Vagina (tissue), 2 donors: ENCODE measurements around the gene SLC23A1. TPM values are rescaled to one million over a fixed set of nuclear protein-coding genes. Genes with fewer than 3 reads are reported as not detected.

ENCODE experiments used
- DNase-seq, 2 donors: peaks; one replicate each; pipeline ENCODE4 v3.0.0-alpha.2; 2017; ENCODE audit errors: extremely low spot score in 2 of 2
- H3K27ac ChIP-seq: fragments of 200-600 bp; sonication (generic); one replicate; pipeline ENCODE4 v1.5.1; 2019
- H3K27me3 ChIP-seq: fragments of 200-600 bp; sonication (generic); one replicate; pipeline ENCODE4 v1.5.1; 2019
- H3K36me3 ChIP-seq, 2 donors: fragments of 200-600 bp; sonication (generic); one replicate each; pipeline ENCODE4 v1.5.1; 2017 to 2019
- H3K4me1 ChIP-seq: fragments of 200-600 bp; sonication (generic); one replicate; pipeline ENCODE4 v1.5.1; 2019
- H3K4me3 ChIP-seq, 2 donors: fragments of 200-600 bp; sonication (generic); 1 replicate in 1 of 2; 2 replicates in 1 of 2; pipeline ENCODE4 v1.5.1; 2016 to 2019
- H3K9me3 ChIP-seq: fragments of 200-600 bp; sonication (generic); one replicate; pipeline ENCODE4 v1.5.1; 2019
- CTCF ChIP-seq, 3 experiments: fragments of 450-650 bp in 2 of 3; fragments of 200-600 bp in 1 of 3; sonication (generic) in 1 of 3; IDR thresholded peaks; one replicate each; pipeline ENCODE4 v1.5.1; 2017 to 2019; ENCODE audit warnings: antibody characterized with exemption in 3 of 3, mild to moderate bottlenecking in 2 of 3, moderate library complexity in 2 of 3
- POLR2A ChIP-seq, 2 donors: fragments of 450-650 bp; IDR thresholded peaks; one replicate each; pipeline ENCODE4 v1.6.1; 2017; ENCODE audit warnings: antibody characterized with exemption in 2 of 2, mild to moderate bottlenecking in 2 of 2, moderate library complexity in 2 of 2
- POLR2AphosphoS5 ChIP-seq, 2 donors: sonication (generic); formaldehyde crosslinking; IDR thresholded peaks; one replicate each; pipeline ENCODE4 v1.9.0; 2017; ENCODE audit warnings: antibody characterized with exemption in 2 of 2, mild to moderate bottlenecking in 2 of 2, low read depth in 1 of 2; ENCODE audit not compliant: insufficient read depth in 1 of 2
- intact Hi-C: fragments of 100-400 bp; cut with DNase I; formaldehyde crosslinking; loops from one replicate; pipeline ENCODE4 v1.15.1; 2023
- total RNA-seq: library from RNA; depleted of rRNA; stranded (reverse); fragments of >200 nt; gene quantifications from one replicate; pipeline ENCODE4 v1.2.3, GENCODE V29; 2016

Gene SLC23A1
- total RNA-seq, 1 donor from 2014 or later, result not detected

DNA sequence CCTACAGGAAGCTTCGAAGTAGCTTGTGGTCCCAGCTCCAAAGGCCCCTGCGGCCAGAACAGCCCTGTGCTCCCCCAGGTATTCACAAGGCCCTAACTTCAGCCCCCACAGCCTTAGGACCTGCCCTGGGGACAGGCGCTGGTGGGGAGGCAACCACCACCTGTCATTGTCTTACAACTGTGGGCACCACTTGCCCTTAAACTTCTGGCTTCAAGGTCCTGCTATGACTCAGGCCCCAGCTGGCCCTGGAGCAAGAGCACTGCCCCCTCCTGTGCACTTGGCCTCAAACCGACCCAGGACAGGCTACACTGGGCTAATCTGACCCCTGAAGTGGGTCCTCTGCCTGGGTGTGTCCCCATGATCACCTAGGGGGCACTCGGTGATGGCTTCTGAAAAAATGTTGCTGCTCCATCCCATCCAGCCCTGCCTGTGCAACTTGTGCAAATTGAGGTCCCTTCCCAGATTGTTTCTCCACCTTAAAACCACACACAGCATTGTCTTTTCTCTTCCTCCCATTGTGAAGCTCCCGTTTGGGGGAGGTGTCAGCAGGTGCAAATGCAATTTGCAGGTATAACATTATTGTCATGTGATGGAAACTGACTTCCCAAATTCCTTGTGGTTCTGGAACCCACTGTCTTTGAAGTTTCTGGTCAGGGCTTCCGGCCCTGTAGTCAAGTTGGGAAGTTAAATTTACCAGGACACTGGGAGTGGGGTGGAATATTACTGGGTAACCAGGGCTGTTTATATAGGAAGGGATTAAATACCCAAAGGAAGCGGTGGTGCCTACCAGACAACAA, 12.9 kb upstream of the SLC23A1 start:
- Histone ChIP-seq H3K36me3 (no peaks in the 10 kb centered on the region), H3K27ac (no peak overlapping the region), H3K27me3 (peaks cover 5% of the 10 kb centered on the region), H3K4me1 (peaks cover 36% of the 10 kb centered on the region), H3K4me3 (no peak overlapping the region), H3K9me3 (no peaks in the 10 kb centered on the region)
- no peak for DNase-seq
- TF ChIP-seq POLR2AphosphoS5 (IDR thresholded peaks at IDR 0.05; ENCODE audit: insufficient read depth in 1 of 2, low read depth in 1 of 2) (no peak), CTCF (IDR thresholded peaks at IDR 0.05) (no peak), POLR2A (IDR thresholded peaks at IDR 0.05) (no peak)
- intact Hi-C loops, result no loop called here

DNA sequence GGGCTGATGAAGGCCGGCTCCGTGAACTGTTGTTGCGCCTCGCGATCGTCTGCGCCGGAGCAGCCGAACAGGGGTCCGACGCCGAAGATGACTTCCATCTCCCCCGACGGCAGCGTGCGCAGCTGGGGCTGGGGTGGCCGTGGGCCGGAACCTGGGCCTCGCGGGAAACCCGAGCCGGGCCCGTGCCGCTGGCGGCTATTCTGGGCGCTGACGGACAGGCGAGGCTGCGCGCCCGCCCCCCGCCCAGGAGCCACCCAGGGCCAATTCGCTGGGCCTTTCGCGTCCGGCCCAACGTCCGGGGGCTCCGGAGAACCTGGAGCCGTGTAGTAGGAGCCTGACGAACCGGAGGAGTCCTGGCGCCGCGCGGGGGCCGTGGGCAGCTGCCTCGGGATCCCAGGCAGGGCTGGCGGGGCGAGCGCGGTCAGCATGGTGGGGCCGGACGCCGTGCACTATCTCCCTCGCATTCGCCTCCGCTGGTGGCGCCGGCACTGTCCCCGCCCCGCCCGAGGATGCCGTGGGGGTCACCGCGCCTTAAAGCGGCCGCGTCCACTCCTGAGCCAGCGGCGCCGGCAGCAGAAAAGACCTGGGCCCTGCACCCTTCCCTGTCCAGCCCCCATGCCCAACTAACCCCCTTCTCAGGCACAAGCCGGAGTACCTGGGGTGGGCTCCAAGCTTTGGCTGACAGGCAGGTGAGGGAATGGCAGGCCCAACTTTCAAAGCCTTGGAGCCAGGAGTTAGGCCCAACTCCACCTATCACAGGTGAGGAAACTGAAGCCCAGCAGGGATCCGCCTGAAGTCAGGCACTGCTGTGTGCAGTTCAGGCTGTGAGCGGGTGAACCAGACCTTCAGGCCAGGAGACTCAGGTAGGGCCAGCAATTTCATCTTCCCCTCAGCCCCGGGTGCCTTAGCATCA, 11.8 kb upstream of the SLC23A1 start, which contains the start of gene PROB1:
Gene PROB1, minus strand, starts transcription at position 451 of the 913 bp plus-strand sequence. Its CDS starts 23 bp downstream, at position 428.
- Histone ChIP-seq H3K4me3 (peak within 1 kb of the TSS; percentile 47 to 58), H3K9me3 (no peaks in the 10 kb centered on the region), H3K27me3 (peaks cover 5% of the 10 kb centered on the region), H3K4me1 (peaks cover 36% of the 10 kb centered on the region), H3K36me3 (no peaks in the 10 kb centered on the region), H3K27ac (peak within 1 kb of the TSS; percentile 43)
- TF ChIP-seq CTCF (IDR thresholded peaks at IDR 0.05) (no peak), POLR2AphosphoS5 (IDR thresholded peaks at IDR 0.05; ENCODE audit: insufficient read depth in 1 of 2, low read depth in 1 of 2) (peak in 1 of 2 donors; percentile 44)
- peak in 1 of 2 donors; percentile 91 for DNase-seq
- intact Hi-C loops, result no loop called here

DNA sequence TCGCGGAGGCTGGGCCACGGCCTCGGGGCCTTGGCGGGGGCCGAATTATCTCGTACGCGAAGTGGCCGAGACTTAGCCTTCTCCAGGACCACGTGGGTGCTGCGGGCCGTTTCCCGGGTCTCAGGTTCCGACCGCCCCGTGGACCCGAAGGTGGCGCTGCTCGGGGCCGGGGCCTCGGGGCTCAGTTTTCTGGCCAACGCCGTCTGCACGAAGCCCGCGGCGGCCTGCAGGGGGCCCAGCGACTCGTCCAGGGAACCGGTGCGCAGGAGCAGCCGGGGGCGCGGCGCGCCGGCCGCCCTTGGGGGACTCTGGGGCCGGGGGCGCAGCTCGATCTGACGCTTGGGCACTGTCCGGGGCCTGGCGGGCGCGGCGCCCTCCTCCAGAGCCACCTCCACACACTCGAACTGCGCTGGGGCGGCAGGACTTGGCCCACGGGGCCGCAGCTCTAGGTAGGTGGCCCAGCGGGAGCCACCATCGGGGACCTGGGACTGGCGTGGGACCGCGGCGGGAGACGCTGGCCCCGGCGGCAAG, 11.1 kb upstream of the SLC23A1 start:
- intact Hi-C loops, result no loop called here
- peak in 1 of 3 experiments; percentile 29 for TF ChIP-seq CTCF (IDR thresholded peaks at IDR 0.05)
- no peak for TF ChIP-seq POLR2AphosphoS5 (IDR thresholded peaks at IDR 0.05; ENCODE audit: insufficient read depth in 1 of 2, low read depth in 1 of 2)
- H3K4me1 ChIP-seq, result peaks cover 36% of the 10 kb centered on the region
- peak overlapping the region; percentile 43 for H3K27ac ChIP-seq
- H3K27me3 ChIP-seq, result peaks cover 5% of the 10 kb centered on the region
- peak overlapping the region; percentile 47 to 58 for H3K4me3 ChIP-seq
- H3K36me3 ChIP-seq, result no peaks in the 10 kb centered on the region
- no peaks in the 10 kb centered on the region for H3K9me3 ChIP-seq
- no peak for DNase-seq

DNA sequence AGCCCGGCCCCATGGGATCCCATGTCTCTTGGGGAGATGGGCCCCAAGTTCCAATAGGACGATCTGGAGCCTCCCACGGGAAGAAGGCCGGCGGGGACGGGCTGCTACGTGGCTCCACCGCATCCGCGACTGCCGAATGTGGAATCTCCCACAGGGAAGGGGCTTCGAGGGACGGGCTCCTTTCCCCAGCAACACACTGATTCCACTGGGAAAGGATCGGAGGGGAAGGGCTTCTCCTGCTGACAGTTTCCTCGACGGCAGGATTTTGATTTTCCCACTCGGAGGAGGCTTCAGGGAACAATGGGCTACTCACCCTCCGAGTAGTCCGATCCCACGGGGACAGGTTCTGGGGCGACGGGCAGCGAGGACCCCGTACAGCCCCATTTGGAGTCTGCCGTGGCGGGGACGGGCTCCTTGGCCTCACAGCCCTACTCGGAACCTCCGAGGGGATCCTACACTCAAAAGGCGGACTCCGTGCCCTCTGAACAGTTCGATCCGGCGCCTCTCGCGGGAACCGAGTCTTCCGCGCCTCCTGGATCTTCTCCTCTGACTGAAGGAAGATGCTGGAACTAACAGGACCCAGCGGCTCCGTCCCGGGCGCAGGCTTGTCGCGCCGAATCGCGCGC, 10.5 kb upstream of the SLC23A1 start:
- peak overlapping the region; percentile 43 for H3K27ac ChIP-seq
- no peaks in the 10 kb centered on the region for H3K9me3 ChIP-seq
- intact Hi-C loops, result no loop called here
- H3K27me3 ChIP-seq, result peaks cover 5% of the 10 kb centered on the region
- H3K4me3 ChIP-seq, result peak overlapping the region; percentile 47 to 58
- no peaks in the 10 kb centered on the region for H3K36me3 ChIP-seq
- peaks cover 36% of the 10 kb centered on the region for H3K4me1 ChIP-seq
- TF ChIP-seq POLR2AphosphoS5 (IDR thresholded peaks at IDR 0.05; ENCODE audit: insufficient read depth in 1 of 2, low read depth in 1 of 2) (no peak), CTCF (IDR thresholded peaks at IDR 0.05) (no peak), POLR2A (IDR thresholded peaks at IDR 0.05) (no peak)
- DNase-seq, result no peak
